Activated naive CD4-positive, alpha-beta T cell treated with Interleukin-2 at 50 U/mL for 16 hours (primary cell): ENCODE results near the gene ABTB1.

Experiments
- DNase-seq: peaks from one replicate; pipeline ENCODE4 v3.0.0-alpha.2; 2020

The ABTB1 gene

GRCh38 chr3:127722091-127722784 lies 49.5 kb downstream of the ABTB1 start:
- no peak for DNase-seq

- DNase-seq = no peak
These were observed 50.3 kb downstream of the ABTB1 start for GRCh38 chr3:127723011-127723567.

GRCh38 chr3:127726894-127727293 lies 54.1 kb downstream of the ABTB1 start:
- DNase-seq = no peak

GRCh38 chr3:127728417-127729015 lies 55.8 kb downstream of the ABTB1 start:
- DNase-seq = no peak

- DNase-seq = no peak
These were observed 56.9 kb downstream of the ABTB1 start for GRCh38 chr3:127729556-127730056.

- DNase-seq = no peak
These were observed 57.4 kb downstream of the ABTB1 start for GRCh38 chr3:127730171-127730570.
